ENCODE results near the gene SARDH.
"Not testable (repeated sequence)": the region's sequence is repeated elsewhere in the genome, so short reads cannot be mapped to it uniquely, and the experiment has no call there.

The SARDH gene

GRCh38 chr9:133634081-133634691 lies 104.0 kb downstream of the SARDH start:
- no peak for DNase-seq (ENCODE audit: low read depth in 2 of 2)

DNA sequence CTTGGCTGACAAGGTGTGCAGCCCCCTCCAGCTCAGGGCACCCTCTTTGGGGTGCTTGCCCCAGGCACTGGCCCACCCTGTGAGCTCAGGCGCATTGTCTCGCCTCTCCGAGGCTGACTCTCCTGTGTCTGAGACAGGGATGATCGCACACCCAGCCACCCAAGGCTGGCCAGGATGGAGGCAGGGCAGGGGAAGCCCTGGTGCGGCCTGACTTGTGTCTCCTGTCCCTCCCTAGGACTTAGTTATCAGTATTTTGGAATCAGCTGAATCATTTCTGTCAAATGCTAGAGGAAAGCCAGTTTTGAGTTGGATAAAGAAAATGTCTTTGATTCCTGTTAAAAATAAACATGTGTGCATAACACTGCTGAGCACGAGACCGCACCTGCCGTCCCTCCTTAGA lies 104.5 kb downstream of the SARDH start:
- no peak for DNase-seq (ENCODE audit: low read depth in 2 of 2)

- no peak for DNase-seq (ENCODE audit: low read depth in 2 of 2)
These were observed 105.1 kb downstream of the SARDH start for GRCh38 chr9:133632806-133633680.

DNA sequence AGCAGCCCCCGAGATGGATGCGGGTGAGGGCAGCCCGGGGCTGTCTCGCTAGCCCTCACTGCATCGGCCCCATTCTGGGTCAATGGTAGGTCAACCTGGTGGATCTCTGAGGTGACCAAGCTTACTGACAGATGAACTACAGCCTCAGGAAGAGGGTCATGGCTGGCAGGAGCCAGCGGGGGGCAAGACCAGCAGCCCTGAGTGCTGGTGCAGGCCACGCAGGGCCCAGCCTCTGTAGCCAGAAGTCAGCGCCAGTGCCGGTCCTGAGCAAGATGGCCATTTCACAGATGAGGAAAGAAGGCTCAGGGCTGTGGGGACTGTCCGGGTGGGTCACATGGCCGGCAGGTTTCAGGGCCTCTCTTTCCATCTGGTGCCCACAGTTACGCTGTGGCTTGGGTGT lies 107.0 kb downstream of the SARDH start:
- DNase-seq (ENCODE audit: low read depth in 2 of 2), result no peak

GRCh38 chr9:133629221-133630110 lies 108.7 kb downstream of the SARDH start:
- no peak for DNase-seq (ENCODE audit: low read depth in 2 of 2)

- DNase-seq (ENCODE audit: low read depth in 2 of 2), result no peak
These were observed 109.4 kb downstream of the SARDH start for GRCh38 chr9:133628766-133629165.

DNA sequence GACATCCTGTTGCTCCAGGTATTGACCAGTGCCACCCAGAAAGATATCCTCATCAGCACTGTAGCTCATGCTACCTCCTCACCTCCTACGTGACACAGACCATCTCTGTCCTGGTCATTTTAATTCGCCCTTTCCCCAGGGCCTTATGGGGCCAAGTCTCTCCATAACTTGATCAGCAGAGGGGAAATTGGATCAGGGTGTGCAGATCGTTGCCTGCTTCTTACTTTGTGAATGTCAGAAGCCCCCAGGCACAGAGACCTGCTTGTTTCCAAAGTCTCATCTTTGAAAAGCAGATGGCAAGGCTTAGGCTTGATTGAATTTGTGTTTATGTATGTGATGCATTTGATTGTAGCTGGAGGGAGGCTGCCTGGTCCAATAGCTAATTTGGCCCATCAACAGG lies 110.8 kb downstream of the SARDH start:
- no peak for DNase-seq (ENCODE audit: low read depth in 2 of 2)

DNA sequence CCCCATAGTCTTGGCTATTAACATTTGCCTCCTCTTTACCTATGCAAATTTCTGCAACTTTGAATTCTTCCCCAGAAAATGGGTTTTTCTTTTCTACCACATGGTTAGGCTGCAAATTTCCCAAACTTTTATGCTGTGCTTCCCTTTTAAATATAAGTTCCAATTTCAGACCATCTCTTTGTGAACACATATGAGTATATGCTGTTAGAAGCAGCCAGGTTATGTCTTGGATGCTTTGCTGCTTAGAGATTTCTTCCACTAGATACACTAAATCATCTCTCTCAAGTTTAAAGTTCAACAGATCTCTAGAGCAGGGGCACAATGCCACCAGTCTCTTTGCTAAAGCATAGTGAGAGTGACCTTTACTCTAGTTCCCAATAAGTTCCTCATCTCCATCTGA lies 112.1 kb downstream of the SARDH start:
- DNase-seq (ENCODE audit: low read depth in 2 of 2), result not testable (repeated sequence)

GRCh38 chr9:133622555-133622954 lies 115.6 kb downstream of the SARDH start:
- DNase-seq (ENCODE audit: low read depth in 2 of 2), result no peak

- DNase-seq (ENCODE audit: low read depth in 2 of 2), result no peak
These were observed 116.4 kb downstream of the SARDH start for GRCh38 chr9:133621725-133622267.

- DNase-seq (ENCODE audit: low read depth in 2 of 2), result peak; percentile 23 to 40
These were observed 118.4 kb downstream of the SARDH start for GRCh38 chr9:133619791-133620190.

- DNase-seq (ENCODE audit: low read depth in 2 of 2), result no peak
These were observed 119.4 kb downstream of the SARDH start for GRCh38 chr9:133618726-133619125.

- no peak for DNase-seq (ENCODE audit: low read depth in 2 of 2)
These were observed 121.3 kb downstream of the SARDH start for GRCh38 chr9:133616643-133617405.

DNA sequence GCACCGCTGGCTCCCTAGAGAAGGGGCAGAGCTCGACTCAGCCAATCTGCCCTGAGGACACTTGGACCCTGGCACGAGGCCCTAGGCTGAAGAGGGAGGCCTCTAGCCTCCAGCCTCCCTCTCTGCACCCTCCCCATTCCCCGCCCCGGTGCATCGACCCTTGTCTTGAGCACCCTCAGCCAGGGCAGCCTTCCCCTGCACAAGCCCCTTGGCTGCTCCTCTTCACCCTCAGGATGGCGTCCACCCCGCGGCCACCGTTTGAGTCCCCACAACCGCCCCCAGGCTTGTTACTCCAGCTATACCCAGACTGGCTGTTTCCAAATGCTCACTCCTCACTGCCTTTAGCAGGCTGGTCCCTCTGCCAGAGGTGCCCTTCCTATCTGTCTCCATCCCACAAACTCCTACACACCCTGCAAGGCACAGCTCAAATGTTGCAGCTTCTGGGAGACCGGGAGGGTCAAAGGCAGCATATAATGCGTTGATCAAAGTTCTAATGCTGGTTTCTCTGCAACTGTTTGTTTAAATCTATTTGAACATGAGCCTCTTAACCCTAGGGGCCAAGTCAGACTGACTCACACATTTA lies 122.5 kb downstream of the SARDH start:
- no peak for DNase-seq (ENCODE audit: low read depth in 2 of 2)

- no peak for DNase-seq (ENCODE audit: low read depth in 2 of 2)
These were observed 123.0 kb downstream of the SARDH start for GRCh38 chr9:133615186-133615585.

DNA sequence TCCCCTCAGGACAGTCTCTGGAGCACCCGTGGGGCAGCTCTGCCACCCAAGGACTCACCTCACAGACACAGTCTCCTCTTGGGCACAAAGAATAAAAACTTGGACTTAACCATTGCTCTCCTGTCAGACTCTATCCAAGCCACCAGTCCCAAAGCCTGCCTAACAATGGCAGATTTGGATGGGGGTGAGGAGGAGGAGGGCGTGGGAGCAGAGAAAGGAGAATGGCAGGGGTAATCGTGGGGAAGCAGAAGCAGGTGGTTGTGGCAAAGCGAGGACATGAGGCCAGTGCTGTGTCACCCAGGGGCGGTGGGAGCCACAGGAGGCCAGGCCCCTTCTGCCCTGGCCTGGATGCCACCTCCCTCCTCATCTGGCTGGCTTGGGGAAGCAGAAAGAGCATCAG lies 123.5 kb downstream of the SARDH start:
- DNase-seq (ENCODE audit: low read depth in 2 of 2), result no peak

- DNase-seq (ENCODE audit: low read depth in 2 of 2), result no peak
These were observed 124.1 kb downstream of the SARDH start for GRCh38 chr9:133614056-133614455.
